ENCODE measurements around the gene HNRNPAB.

The HNRNPAB gene

GRCh38 chr5:178211095-178212048, 7.0 kb downstream of the HNRNPAB start:
- no peak for DNase-seq (ENCODE audit: low read depth in 4 of 4, low spot score in 1 of 4)

- no peak for DNase-seq (ENCODE audit: low read depth in 4 of 4, low spot score in 1 of 4)
These were observed 8.1 kb downstream of the HNRNPAB start for GRCh38 chr5:178212241-178213002.

- DNase-seq (ENCODE audit: low read depth in 4 of 4, low spot score in 1 of 4) = no peak
These were observed 8.7 kb downstream of the HNRNPAB start for GRCh38 chr5:178213003-178213461.

GRCh38 chr5:178213748-178214151, 9.4 kb downstream of the HNRNPAB start:
- DNase-seq (ENCODE audit: low read depth in 4 of 4, low spot score in 1 of 4) = no peak

GRCh38 chr5:178214160-178214803, 9.9 kb downstream of the HNRNPAB start:
- no peak for DNase-seq (ENCODE audit: low read depth in 4 of 4, low spot score in 1 of 4)

GRCh38 chr5:178215280-178216002, 11.1 kb downstream of the HNRNPAB start:
- no peak for DNase-seq (ENCODE audit: low read depth in 4 of 4, low spot score in 1 of 4)

- no peak for DNase-seq (ENCODE audit: low read depth in 4 of 4, low spot score in 1 of 4)
These were observed 11.8 kb downstream of the HNRNPAB start for GRCh38 chr5:178216088-178216534.

- no peak for DNase-seq (ENCODE audit: low read depth in 4 of 4, low spot score in 1 of 4)
These were observed 12.4 kb downstream of the HNRNPAB start for GRCh38 chr5:178216779-178217178.

GRCh38 chr5:178218237-178218776, 14.0 kb downstream of the HNRNPAB start:
- DNase-seq (ENCODE audit: low read depth in 4 of 4, low spot score in 1 of 4) = no peak

GRCh38 chr5:178218827-178219226, 14.5 kb downstream of the HNRNPAB start:
- no peak for DNase-seq (ENCODE audit: low read depth in 4 of 4, low spot score in 1 of 4)

GRCh38 chr5:178221282-178221681, 16.9 kb downstream of the HNRNPAB start:
- DNase-seq (ENCODE audit: low read depth in 4 of 4, low spot score in 1 of 4) = no peak

- DNase-seq (ENCODE audit: low read depth in 4 of 4, low spot score in 1 of 4) = no peak
These were observed 17.5 kb downstream of the HNRNPAB start for GRCh38 chr5:178221853-178222252.

GRCh38 chr5:178222292-178222691, 18.0 kb downstream of the HNRNPAB start:
- no peak for DNase-seq (ENCODE audit: low read depth in 4 of 4, low spot score in 1 of 4)

GRCh38 chr5:178223196-178223773, 19.0 kb downstream of the HNRNPAB start:
- no peak for DNase-seq (ENCODE audit: low read depth in 4 of 4, low spot score in 1 of 4)

- no peak for DNase-seq (ENCODE audit: low read depth in 4 of 4, low spot score in 1 of 4)
These were observed 19.5 kb downstream of the HNRNPAB start for GRCh38 chr5:178223828-178224335.

GRCh38 chr5:178224403-178224802, 20.1 kb downstream of the HNRNPAB start:
- no peak for DNase-seq (ENCODE audit: low read depth in 4 of 4, low spot score in 1 of 4)

GRCh38 chr5:178225174-178225573, 20.8 kb downstream of the HNRNPAB start:
- no peak for DNase-seq (ENCODE audit: low read depth in 4 of 4, low spot score in 1 of 4)

GRCh38 chr5:178227138-178227659, 22.9 kb downstream of the HNRNPAB start:
- DNase-seq (ENCODE audit: low read depth in 4 of 4, low spot score in 1 of 4) = no peak

GRCh38 chr5:178227929-178228328, 23.6 kb downstream of the HNRNPAB start:
- no peak for DNase-seq (ENCODE audit: low read depth in 4 of 4, low spot score in 1 of 4)

GRCh38 chr5:178228609-178229008, 24.3 kb downstream of the HNRNPAB start:
- no peak for DNase-seq (ENCODE audit: low read depth in 4 of 4, low spot score in 1 of 4)
